IPS DF 4.7 (cell line): ENCODE results near the gene GASK1B.

ENCODE experiments used
- DNase-seq: peaks from one replicate; pipeline ENCODE4 v3.0.0-alpha.2; 2013; ENCODE audit warnings: low spot score; ENCODE audit errors: extremely low read depth

GASK1B gene

DNA sequence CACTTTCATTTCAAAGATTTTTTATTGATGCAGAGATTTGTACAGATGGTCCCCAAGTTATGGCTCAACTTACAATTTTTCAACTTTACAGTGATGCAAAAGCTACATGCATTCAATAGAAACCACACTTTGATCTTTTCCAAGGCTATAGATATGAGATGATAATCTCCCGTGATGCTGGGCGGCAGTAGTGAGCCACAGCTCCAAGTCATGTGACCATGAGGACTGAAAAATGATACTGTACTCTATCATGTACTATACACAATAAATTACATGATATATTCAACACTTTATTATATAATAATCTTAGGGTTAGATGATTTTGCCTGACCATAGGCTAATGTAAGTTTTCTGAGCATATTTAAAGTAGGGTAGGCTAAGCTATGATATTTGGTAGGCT lies 14.0 kb upstream of the GASK1B start:
- no peak for DNase-seq

GRCh38 chr4:158182736-158183135 lies 9.9 kb upstream of the GASK1B start:
- no peak for DNase-seq

GRCh38 chr4:158181906-158182305 lies 9.1 kb upstream of the GASK1B start:
- DNase-seq: no peak

DNA sequence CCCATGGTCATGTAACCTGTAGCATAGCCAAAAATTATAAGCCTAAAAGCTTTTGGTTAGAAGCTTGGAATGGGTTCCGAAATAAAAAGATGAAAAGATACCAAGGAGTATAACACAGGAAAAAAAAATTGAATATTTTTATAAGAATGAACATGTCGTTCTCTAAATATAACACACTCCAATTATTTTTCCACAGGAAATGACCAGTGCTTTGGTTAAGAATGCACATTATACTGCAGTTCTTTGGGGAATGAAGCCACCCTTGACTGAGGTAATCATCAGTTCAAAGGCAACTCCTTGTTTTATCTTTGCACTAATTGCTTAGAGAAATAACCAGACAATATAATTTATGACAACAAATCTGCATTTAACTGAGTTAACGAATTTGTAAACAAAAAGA lies 6.6 kb upstream of the GASK1B start:
- no peak for DNase-seq

GRCh38 chr4:158176776-158177175 lies 4.0 kb upstream of the GASK1B start:
- DNase-seq: no peak

- DNase-seq: no peak
Measured at GRCh38 chr4:158176108-158176507, 3.3 kb upstream of the GASK1B start.

GRCh38 chr4:158170691-158171561 lies 1.9 kb downstream of the GASK1B start:
- no peak for DNase-seq

DNA sequence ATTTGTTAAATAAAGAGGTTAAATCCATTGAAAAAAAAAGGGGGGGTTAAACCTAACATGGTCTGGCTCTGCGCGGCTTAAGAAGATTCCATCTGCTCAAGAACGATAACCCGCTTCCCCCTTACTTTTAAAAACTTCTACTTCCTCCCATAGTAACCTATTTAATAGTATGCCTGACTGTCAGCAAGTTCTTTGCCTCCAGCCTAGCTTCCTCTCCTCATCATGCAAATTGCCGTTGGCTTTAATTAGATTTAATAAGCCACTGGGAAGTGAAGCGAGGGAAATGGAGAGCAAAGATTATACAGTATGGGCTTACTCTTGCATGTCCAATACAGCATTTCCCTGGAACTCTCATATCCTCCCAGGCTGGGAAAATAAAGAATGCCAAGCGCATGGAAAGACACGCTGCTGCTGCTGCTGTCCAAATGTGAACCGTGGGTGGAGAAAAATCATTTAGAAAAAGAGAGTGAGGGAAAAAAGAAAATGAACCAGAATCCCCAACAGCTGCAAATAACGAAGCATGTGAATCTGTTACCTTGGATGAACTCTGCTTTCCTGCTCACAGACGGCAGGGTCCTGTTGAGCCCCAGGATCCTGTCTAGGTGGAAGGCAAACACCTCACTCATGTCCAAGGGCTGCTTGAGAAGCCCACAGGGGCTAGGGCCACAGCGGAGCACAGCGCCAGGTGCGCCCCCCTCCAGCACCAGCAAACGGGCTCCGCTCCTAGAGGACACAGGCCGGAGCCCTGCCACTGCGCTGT lies 2.7 kb downstream of the GASK1B start:
- no peak for DNase-seq

GRCh38 chr4:158169506-158169905 lies 3.3 kb downstream of the GASK1B start:
- no peak for DNase-seq

DNA sequence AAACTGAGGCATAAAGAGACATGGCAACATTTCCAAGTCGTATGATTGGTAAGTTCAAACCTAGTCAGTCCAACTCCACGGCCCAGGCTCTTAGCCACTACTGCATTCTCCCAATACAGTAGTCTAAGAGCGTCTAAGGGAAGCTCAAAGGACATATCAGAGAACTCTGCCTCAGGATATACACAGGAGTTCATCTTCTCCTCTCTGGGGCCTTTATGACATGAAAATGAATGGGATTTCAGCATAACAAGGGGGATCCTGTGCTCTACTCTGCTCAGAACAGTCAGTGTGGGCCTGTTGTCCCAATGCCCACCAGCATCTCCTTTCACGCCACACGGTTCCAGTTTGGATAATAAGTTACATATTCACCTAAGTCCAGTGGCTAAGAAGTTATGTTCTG lies 4.2 kb downstream of the GASK1B start:
- DNase-seq: no peak

- DNase-seq: no peak
Measured at GRCh38 chr4:158166701-158167100, 6.1 kb downstream of the GASK1B start.

- no peak for DNase-seq
Measured at GRCh38 chr4:158164768-158165213, 8.0 kb downstream of the GASK1B start.

- DNase-seq: no peak
Measured at GRCh38 chr4:158163941-158164767, 8.7 kb downstream of the GASK1B start.

DNA sequence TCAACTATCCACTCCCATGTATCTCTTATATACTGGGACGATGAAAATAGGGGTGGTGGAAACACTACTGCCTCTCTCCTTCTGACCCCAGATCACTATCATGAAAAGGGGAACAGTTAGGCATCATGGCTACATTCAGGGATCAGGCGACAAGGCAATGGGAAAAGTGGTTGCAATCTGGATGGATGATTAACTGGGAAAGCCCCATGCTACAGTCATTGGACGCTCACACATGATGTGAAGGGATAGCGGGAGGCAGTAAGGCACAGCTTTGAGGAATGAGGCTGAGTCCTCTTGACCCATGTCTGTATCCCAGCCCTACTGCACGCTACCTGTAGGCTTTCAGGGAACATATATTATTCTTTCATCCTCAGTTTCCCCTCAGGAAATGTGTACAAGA lies 10.2 kb downstream of the GASK1B start:
- DNase-seq: no peak

DNA sequence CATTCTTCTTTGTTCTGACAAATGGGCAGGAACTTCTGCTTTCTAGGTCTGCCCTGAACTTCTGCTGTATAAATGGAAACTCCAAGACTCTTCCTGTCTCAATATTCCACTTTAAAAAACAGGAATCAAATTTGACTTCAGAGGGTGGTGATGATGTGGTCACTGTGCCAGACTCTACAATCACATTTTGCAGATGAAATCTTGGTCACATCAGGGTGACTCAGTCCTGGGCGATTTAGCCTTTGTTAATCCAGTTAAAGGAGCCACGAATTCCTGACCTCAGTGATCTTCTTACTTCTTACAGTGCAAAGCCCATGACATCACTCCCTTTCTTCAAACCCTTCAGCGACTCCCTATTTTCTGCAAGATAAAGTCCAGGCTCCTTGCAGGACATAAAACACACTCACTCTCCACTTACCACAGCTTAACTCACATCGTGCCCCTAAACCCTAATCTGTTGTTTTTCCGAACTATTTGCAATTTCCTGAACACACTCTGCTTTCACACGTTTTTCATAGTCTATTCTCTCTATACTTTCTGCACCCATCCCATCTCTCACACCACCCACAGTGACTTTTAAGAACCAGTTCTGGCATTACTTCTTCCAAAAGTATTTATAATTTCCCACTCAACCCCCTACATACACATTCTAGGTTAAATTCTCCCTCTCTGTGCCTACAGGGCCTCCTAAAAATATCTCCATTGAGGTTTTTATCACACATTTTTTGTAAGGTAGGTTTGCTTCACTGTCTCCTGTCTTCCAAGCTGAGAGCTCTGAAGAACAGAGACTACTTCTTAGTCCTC lies 11.1 kb downstream of the GASK1B start:
- no peak for DNase-seq

- no peak for DNase-seq
Measured at GRCh38 chr4:158159718-158160094, 13.1 kb downstream of the GASK1B start.

DNA sequence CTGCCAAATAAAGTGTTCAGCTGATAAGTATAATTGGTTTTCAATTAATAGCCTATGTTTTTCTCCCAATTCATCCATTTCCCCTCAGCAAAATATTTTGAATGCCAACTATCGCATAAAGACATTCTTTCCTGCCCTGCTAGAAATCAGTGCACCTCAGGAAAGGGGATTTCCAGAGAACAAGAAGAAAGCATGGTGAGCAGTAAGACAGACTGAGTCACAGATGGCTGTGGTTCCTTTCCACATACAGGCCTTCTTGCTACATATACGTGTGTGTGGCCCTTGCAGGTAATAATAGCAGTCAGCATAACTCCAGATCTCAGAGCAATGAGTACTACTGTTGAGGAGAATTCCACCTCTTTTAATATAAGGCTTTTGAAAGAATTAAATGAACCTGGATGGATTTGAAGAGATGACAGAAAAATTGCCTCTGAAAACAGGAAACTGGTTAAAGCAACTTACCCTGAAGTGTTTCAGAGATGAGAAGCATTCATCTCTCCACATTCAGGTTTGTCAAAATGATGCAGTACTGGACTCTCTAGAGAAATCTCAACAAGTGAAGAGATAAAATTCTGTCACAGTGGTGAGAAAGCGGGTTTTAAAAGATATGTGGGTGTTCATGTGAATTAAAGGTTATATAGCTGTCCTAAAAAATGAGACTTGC lies 13.6 kb downstream of the GASK1B start:
- no peak for DNase-seq

- DNase-seq: no peak
Measured at GRCh38 chr4:158157412-158157811, 15.4 kb downstream of the GASK1B start.

DNA sequence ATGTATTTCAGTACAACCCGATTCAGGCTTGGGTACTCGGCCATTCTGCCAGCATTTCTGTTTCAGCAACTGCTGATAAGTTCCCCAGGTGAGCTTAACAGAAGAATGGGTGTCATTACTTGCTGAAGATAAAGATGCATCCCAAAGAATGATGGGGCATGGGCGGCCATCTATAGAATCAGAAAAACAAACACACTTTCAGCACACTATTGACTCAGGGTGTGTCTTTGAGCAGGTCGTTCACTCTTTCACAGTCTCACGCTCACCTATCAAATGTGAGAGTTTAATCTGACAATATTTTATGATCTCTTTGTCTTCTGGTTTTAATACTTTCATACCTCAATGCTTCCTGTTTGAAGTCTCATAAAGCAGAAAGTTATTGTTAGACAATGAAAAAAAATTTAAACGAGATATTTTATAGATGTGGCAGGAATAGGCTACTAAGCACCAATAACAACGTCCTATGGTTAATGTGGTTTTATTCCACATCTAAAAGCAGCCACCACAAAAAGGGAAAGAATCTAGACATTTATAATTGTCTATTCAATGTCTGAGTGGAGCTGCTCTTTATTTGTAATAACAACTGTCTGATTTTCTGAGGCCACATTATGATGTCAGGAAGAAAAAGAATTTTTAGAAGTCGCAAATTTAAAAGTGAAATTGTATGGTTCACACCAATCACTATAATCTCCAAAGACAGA lies 17.0 kb downstream of the GASK1B start:
- DNase-seq: no peak

DNA sequence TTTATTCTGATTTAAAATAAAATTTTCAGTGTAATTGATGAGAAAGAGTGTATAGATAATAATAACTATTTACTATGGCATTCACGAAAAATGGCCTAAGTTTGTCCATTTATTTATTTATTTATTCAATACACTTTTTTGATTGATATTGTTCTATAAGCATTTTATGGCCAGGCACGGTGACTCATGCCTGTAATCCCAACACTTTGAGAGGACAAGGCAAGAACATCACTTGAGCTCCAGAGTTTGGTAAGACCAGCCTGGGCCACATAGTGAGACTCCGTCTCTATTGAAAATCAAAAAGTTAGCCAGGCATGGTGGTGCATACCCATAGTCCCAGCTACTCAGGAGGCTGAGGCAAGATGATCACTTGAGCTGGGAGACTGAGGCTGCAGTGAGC lies 25.7 kb downstream of the GASK1B start:
- no peak for DNase-seq
